ENCODE measurements around the gene RYR2. TPM values are rescaled to one million over a fixed set of nuclear protein-coding genes. Genes with fewer than 3 reads are reported as not detected.

RYR2 gene
- total RNA-seq, 2 donors from 2014 or later: 392 to 756 TPM

DNA sequence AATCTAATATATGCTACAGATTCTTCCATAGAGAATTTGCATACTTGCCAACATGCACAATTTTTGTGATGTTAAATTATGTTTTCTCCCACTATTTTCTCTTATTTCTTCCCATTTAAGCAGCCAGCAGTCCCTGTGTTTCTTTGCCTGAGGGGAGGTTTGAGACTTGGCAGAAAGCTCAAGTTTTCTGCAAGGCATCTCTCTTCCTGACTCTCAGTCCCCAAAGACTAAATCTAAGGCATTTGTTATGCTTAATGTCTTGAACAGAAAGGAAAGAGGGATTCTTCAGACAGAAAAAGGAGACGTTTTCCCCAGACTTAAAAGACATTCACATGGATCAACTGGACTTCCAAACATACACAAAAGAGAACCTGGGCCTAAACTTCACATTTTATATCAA is 354.4 kb downstream of the RYR2 start:
- Histone ChIP-seq H3K36me3 (peaks cover 40% of the 10 kb centered on the region), H3K4me3 (no peak overlapping the region), H3K4me1 (no peaks in the 10 kb centered on the region), H3K27me3 (no peaks in the 10 kb centered on the region), H3K27ac (no peak overlapping the region), H3K9me3 (no peaks in the 10 kb centered on the region)
- TF ChIP-seq CTCF (IDR thresholded peaks at IDR 0.05): no peak
- no peak for DNase-seq (ENCODE audit: low spot score)

GRCh38 chr1:237398751-237399150 is 356.8 kb downstream of the RYR2 start:
- Histone ChIP-seq H3K36me3 (peaks cover 38% of the 10 kb centered on the region), H3K27me3 (no peaks in the 10 kb centered on the region), H3K4me3 (no peak overlapping the region), H3K27ac (no peak overlapping the region), H3K9me3 (no peaks in the 10 kb centered on the region), H3K4me1 (no peaks in the 10 kb centered on the region)
- no peak for DNase-seq (ENCODE audit: low spot score)
- no peak for TF ChIP-seq CTCF (IDR thresholded peaks at IDR 0.05)

DNA sequence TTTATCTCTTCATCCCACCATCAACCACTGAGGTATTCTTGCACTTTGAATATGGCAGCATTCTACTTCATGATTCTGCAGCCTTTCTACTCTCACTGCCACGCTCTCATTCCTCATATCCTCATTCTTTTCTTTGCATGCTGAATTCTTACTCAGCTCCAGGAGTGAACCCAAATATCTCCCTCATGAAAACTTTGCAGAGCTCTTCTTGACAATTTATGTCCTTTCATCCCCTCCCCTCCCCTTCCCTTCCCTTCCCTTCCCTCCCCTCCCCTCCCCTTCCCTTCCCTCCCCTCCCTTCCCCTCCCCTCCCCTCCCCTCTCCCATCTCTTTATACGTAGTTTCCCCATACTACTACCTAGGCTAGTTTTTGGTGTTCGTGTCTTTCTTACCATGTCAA is 363.9 kb downstream of the RYR2 start:
- no peaks in the 10 kb centered on the region for H3K4me1 ChIP-seq
- H3K27me3 ChIP-seq: no peaks in the 10 kb centered on the region
- TF ChIP-seq CTCF (IDR thresholded peaks at IDR 0.05): no peak
- DNase-seq (ENCODE audit: low spot score): no peak
- H3K4me3 ChIP-seq: no peak overlapping the region
- H3K27ac ChIP-seq: no peak overlapping the region
- H3K36me3 ChIP-seq: peaks cover 17% of the 10 kb centered on the region
- no peaks in the 10 kb centered on the region for H3K9me3 ChIP-seq

DNA sequence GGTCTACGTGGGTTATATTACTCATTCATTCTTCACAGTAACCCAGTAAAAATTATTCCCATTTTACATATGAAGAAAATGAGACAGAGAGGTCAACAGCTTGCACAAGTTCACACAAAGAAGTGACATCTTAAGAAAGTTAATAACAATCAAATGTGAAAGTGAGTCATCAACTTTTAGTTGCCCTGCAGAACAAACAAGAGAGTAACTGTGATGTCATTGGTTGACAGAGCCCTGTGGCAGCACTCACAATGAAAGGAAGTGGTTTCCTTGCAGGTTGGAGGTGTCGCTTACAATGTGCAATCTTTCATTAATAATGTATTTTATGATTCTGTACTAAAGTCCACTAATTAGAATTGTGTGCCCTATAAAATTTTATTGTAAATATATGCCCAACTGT is 369.6 kb downstream of the RYR2 start:
- Histone ChIP-seq H3K4me1 (no peaks in the 10 kb centered on the region), H3K36me3 (peaks cover 3% of the 10 kb centered on the region), H3K27ac (no peak overlapping the region), H3K27me3 (no peaks in the 10 kb centered on the region), H3K4me3 (no peak overlapping the region), H3K9me3 (no peaks in the 10 kb centered on the region)
- DNase-seq (ENCODE audit: low spot score): no peak
- no peak for TF ChIP-seq CTCF (IDR thresholded peaks at IDR 0.05)

- TF ChIP-seq CTCF (IDR thresholded peaks at IDR 0.05): no peak
- no peaks in the 10 kb centered on the region for H3K4me1 ChIP-seq
Observed at GRCh38 chr1:237416924-237417655, 375.1 kb downstream of the RYR2 start.

DNA sequence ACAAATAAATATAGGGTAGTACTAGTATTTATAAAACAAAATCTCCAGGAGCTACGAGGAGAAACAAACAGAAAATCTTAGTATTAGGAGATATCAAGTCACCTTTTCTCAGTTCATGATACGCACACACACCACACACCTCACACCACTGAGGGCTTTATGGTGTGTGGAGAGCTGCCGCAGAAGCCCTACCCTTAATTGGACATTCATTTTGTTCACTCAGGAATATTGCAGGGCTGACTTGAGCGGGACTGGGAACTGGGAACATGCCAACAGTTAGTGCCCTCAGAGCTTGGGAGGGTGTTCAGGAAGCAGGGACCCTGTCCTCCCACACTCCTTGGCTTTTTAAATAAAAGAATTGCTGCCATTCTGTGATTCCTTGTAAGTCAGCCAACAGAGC is 386.8 kb downstream of the RYR2 start:
- H3K27me3 ChIP-seq: no peaks in the 10 kb centered on the region
- H3K27ac ChIP-seq: no peak overlapping the region

More at GRCh38 chr1:237416924-237417655, 375.1 kb downstream of the RYR2 start:
- Histone ChIP-seq H3K4me3 (no peak overlapping the region), H3K27me3 (no peaks in the 10 kb centered on the region), H3K36me3 (peaks cover 22% of the 10 kb centered on the region), H3K27ac (no peak overlapping the region), H3K9me3 (no peaks in the 10 kb centered on the region)
- no peak for DNase-seq (ENCODE audit: low spot score)

More for the DNA sequence above, 386.8 kb downstream of the RYR2 start:
- Histone ChIP-seq H3K4me3 (no peak overlapping the region), H3K9me3 (no peaks in the 10 kb centered on the region), H3K4me1 (no peaks in the 10 kb centered on the region), H3K36me3 (peaks cover 15% of the 10 kb centered on the region)
- TF ChIP-seq CTCF (IDR thresholded peaks at IDR 0.05): no peak
- DNase-seq (ENCODE audit: low spot score): no peak
